T follicular helper cell (primary cell): Measurements from ENCODE around the gene TNPO3.

Experiments used
- DNase-seq: peaks from one replicate; pipeline ENCODE4 v3.0.0-alpha.2; 2020; ENCODE audit warnings: low read depth

The TNPO3 gene

DNA sequence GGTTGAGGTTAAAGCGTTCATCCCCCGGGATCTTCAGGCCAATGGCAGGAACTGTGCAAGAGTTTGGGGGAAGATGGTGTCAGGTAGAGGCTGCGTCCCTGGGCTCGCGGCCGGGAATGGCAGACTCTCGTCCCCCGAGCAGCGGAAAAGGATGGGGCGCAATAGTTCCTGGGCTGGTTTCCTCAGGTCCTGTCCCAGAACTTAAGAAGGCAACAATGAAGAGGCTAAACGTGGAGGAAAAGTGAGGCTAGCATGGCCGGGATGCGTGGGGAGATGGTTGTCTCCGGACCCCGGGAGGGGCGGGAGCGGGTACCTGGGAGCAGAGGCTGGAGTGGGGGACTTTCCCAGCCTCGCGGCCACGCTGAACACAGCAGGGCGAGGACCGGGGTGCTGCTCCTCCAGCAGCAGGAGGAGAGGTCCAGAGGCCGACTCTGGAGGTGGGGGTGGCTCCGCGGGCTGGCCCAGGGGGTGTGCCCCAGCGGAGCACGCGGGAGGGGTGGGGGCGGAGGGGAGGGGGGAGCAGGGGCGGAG, 116.3 kb downstream of the TNPO3 start:
- no peak for DNase-seq

- DNase-seq = no peak
Observed at GRCh38 chr7:128937647-128938543, 117.0 kb downstream of the TNPO3 start, which contains the start of gene IRF5. TSS of gene IRF5 (plus strand) at chr7:128937927. CDS start at chr7:128942082, 4,155 bp downstream.

- no peak for DNase-seq
Observed at GRCh38 chr7:128937271-128937646, 117.7 kb downstream of the TNPO3 start.

- DNase-seq = no peak
Observed at GRCh38 chr7:128936798-128937197, 118.1 kb downstream of the TNPO3 start.

DNA sequence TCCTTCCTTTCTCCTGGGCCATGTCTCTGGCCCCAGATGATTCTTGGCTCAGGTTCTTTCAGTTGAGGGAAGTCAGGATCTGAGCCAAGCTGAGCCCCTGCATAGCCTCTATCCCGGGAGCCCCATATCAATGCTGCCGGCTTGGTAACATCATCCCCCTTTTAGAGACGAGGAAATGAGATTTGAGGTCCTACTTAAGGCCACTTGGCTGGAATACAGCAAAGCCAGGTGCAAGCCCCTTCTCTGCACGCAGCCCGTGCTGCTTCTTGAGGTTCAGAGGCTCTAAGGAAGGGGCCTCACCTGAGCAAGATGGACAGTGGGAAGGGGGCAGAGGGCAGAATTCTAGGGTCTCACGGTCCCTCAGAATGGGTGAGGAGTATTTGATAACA, 119.6 kb downstream of the TNPO3 start:
- DNase-seq = no peak

- DNase-seq = no peak
Observed at GRCh38 chr7:128934361-128935341, 120.3 kb downstream of the TNPO3 start.

DNA sequence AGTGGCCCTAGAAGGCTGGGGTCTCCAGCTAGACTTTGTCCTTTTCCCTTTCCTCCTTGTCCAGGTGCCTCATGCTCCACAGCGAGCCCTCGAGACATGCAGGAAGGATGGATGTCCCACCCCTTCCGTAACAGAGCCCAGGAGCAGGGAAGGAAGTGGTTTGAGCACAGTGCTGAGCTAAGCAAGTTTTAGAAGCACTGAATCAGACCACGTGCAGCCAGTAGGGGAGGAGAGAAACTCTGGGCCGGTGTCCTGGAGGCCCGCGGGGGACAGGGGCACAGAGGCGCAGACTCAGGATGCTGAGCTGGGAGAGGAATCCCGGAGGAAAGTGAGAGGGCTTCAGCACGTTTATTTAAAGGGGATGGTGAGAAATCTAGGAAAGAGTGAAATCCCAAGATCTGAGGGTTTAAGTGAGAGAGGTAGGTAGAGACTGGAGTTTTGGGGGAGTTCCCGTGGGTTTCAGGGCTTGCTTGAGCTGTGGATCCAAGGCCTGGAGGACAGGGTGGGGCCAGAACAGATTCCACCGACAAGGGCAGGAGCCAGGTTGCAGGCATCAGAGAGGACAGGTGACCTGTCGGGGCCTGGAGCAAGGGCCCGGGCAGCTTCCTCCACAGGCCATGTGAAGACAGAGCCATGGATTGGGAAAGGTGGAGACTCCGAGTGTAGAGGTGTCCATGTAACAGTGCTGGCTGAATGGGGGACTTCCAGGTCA, 121.6 kb downstream of the TNPO3 start:
- DNase-seq = peak; percentile 12

DNA sequence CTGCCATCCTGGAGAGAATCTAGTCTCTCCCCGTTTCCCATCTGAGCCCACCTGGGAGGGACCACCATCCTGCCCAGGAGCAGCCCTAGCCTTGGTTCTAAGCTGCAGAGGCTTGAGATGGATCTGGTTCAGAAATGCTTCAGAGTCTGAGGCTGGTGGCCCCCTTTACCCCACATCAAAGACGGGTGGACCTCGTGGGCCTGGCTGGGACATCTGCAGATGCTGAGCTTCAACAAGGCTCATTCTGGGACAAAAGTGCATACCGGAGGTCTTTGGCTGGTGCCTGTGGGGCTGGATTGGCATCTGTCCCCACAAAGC, 122.1 kb downstream of the TNPO3 start:
- DNase-seq = no peak

- DNase-seq = no peak
Observed at GRCh38 chr7:128931965-128932861, 122.7 kb downstream of the TNPO3 start.

GRCh38 chr7:128931190-128931798, 123.6 kb downstream of the TNPO3 start:
- DNase-seq = no peak

DNA sequence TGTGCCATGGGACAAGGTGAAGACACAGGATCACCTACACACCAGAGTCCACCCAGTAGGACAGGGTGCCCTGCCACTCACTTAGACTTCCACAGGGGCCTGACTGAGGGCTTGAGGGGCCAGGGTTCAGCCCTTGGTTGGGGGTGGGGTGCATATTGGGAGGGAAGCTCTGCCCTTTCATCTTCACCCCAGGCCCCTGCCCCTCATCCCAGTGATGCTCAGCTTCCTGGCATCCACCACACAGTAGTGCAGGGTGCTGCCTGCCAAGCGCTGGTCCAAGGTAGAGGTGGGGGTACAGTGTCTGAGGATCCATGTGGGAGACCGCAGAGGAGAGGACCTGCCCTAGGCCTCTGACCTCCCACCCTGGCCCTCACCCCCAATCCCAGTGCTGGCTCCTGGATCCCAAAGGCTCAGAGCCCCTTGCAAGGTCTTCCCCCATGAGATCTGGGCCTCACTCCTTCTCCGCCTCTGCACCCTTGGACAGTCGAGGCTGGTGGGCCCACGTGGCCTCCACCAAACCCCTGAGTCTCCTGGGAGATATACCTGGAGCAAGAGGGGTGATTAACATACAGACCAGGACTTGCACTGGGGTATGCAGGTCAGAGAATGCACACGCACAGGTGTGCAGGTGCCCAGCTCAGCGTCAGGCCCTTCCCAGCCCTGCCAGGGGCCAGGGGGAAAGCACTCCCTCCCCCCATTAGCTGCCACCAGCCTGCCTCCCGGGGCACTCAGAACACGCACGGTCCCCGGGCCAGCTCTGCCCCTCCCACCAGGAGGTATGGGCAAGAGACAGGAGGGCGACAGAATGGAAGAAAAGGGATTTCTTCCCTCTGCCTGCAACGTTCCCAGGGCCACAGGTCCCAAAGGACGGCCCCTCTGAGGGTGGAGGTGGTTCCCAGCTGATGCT, 125.8 kb downstream of the TNPO3 start:
- DNase-seq = no peak

- no peak for DNase-seq
Observed at GRCh38 chr7:128928159-128928813, 126.6 kb downstream of the TNPO3 start.

DNA sequence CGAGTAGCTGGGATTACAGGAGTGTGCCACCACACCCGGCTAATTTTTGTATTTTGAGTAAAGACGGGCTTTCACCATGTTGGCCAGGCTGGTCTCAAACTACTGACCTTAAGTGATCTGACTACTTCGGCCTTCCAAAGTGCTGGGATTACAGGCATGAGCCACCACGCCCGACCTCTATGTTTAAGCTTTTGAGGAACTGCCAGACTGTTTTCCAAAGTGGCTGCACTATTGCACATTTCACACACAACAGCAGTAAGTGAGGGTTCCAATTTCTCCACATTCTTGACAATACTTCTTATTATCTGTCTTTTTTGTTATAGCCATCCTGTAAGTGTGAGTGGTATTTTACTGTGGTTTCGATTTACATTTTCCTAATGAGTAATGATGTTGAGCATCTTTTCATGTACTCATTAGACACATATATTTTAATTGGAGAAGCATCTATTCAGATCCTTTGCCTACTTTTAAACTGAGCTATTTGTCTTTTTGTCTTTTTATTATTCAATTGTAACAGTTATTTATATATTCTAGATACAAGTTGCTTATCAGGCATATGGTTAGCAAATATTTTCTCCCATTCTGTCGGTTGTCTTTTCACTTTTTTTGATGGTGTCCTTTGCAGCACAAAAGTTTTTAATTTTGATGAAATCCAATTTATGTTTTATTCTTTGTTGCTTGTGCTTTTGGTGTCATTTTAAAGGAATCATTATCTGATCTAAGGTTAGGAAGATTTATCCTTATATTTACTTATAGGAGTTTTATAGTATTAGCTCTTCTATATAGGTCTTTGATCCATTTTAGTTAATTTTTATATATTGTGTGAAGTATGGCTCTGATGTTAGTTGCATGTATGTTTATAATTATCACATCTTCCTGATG, 130.0 kb downstream of the TNPO3 start:
- DNase-seq = no peak

DNA sequence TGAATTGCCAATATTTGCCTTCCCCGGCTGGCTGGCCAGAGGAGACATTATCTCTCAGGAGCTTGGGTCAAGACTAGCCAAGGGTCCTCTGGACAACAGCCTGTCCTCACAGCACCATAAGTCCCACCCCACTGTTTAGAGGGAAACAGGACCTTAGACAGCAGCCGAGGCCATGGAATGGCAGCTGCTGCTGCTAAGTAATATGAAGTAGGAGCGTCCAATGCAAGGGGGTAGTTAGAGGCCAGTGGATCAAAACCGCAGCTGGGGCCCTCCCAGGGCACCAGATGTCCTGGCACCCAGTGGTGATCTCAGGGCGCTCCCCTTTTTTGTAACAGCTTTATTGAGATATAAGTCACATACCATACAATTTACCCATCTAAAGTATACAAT, 131.5 kb downstream of the TNPO3 start:
- no peak for DNase-seq

GRCh38 chr7:128922496-128923410, 132.2 kb downstream of the TNPO3 start:
- DNase-seq = no peak

DNA sequence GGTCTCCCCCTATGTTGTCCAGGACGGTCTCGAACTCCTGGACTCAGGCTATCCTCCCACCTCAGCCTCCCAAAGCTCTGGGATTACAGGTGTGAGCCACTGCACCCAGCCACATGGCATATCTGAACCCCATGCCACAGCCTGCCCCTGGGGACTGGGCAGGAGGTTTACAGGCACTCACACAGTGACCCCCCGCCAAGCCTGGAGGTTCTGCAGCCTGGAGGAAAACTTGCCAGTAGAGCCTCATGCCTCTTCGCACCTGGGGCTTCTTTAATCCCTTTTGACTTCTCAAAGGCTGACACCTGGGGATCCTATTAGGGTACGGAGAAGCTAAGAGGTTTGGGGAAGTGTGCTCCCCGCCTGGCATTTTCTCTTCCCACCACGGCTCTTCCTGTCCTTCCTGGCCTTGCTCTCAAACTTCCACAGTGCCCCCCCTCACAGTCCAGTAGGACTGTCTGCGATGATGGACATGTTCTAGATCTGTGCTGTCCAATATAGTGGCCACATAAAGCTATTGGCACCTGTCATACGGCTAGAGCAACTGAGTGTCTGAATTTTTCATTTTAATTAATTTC, 133.0 kb downstream of the TNPO3 start:
- DNase-seq = no peak
